ENCODE data around the gene ATP1B1.
A peak's percentile ranks its signal among the peaks of the same experiment; 100 is the strongest.

ATP1B1 gene

DNA sequence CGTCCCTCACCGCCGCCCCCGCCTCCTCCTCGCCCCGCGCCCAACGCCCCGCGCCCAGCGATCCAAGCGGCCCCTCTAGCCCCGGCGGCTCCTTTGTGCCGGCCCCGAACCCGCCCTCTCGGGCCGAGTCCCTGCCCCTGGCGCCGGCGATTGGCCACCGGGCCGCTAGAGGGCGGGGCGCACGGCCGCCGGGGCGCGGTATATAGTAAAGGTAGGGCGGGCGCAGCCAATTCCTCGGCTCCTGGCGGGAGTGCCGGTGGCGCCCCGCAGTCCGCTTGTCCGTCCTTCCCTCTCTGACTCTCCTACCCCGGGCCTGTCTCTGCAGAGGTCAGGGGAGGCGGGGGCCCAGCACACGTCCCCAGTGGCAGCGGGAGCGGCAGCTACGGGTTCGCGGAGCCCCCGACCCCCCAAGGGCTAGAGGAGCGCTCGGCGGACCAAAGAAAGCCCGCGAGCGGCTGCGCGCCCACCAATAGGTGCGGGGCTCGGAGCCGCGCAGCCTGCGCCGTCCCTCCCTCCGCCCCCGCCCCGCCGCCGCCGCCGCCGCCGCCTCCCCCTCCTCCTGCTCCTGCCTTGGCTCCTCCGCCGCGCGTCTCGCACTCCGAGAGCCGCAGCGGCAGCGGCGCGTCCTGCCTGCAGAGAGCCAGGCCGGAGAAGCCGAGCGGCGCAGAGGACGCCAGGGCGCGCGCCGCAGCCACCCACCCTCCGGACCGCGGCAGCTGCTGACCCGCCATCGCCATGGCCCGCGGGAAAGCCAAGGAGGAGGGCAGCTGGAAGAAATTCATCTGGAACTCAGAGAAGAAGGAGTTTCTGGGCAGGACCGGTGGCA lies at the start of gene ATP1B1:
Gene ATP1B1 (plus strand): TSS at position 596 of the 826 bp plus-strand sequence. CDS start 140 bp downstream, at position 736.
- DNase-seq (ENCODE audit: low read depth), result peak; percentile 74

DNA sequence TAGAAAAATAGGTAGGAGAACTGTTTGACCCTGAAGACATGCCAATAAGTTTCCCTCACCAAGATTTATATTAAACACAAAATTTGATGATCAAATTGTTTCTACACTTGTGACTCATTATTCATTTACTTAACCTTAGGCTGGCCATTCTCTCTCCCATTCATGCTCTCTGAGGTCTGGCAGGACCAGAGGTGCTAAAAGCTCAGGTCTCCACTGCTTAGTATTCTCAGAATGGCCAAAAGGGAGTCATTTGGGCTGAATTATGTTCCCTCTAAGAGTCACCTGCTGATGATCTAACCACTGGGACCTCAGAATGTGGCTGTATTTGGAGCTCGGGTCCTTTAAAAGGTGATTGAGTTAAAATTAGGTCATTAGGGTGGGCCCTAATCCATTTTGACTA lies 47.1 kb upstream of the ATP1B1 start:
- no peak for DNase-seq (ENCODE audit: low read depth)

DNA sequence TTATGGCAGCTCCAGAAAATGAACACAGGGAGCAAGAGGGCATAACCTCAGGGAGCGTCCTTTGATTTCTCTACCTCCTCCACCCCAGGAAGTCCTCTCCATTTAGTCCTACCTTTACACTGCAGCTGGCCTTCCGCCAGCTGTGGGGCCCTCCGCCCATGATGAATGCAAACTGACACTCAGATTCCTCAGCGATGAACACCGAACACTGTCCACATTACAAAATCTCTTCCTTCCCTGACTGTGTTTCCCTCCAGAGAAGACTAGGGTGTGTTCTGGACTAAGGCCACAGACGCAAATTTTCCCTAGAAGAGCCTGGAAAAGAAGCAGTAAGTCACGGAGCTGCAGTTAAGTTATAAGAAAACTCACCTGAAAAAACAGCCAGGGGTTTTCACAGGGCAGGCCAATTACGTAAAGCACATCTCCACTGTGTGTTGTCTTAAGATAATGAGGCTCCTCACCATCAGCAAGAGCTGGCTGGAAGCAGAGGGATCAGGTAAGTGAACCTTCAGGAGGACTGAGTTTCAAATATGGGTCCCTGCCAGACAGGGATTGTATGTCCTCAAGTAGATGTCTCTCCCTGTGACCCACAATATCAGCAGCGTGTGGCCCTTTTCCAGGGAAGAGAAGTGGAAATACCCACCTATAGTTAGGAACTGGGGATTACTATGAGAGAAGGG lies 46.3 kb upstream of the ATP1B1 start:
- DNase-seq (ENCODE audit: low read depth), result peak; percentile 33

DNA sequence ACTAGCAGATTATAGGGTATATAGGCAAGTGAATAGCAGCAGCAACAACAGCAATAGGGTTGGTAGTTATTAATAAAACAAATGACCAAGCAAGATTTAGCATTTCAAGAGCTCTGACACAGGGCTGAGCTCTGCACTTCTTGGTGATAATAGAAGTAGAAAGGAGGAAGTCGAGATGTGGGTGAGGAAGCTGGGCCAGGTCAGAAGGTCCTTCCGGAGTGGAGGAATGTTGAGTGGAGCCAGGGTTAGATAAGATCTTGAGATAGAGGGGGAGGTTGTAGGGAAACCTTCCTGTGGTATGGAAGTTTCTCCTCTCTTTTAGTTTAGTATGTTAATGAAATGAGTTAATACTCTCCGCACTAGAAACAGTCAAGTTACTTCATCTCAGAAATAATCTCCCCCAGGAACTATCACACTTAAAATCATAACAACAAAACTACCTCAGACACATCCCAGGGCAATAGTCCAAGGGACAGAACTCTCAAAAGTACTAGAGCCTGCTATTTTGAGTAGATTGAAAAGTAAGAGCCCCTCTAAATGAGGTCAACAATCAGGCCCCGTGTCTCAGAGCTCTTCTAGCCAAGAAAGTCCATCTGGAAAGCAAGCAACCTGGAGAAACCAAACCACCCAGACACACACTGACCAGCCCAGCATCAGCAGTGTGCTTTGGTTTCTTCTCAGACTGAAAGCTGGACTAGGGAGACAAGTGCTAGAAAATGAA lies 45.4 kb upstream of the ATP1B1 start:
- peak; percentile 58 for DNase-seq (ENCODE audit: low read depth)

DNA sequence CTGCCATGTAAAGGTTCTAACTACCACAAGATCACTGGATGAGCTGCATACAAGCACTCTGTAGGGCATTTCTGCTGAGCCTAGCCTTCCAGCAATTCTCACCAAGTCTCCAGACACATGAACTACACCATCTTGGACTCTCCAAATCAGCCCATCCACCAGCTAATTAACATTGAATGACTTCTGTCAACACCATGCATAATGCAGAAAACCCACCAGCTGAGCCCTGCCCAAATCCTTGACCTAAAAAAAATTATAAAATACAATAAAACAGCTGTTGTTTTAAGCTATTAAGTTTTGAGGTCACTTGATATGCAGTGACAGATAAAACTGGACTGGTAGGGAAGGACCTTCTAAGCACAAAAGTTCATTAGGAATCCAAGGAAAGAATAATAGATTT lies 44.3 kb upstream of the ATP1B1 start:
- no peak for DNase-seq (ENCODE audit: low read depth)

DNA sequence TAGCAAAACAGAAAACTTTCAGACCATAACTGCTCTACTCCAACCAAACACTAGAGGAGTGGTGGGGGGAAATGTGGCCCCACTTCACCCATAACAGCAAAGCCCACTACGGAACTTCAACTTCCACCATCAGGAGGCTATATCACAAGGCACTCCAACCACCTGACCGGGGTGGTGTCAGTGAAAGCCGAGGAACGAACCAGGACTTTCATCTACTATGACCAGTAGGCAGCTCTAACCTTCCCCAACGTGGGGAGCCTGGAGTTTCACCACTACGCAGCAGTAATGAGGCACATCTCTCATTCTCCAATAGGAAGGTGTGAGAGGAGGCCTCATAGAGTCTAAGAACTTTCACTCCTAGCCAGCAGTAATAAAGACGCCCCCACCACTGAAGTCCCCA lies 42.4 kb upstream of the ATP1B1 start:
- DNase-seq (ENCODE audit: low read depth), result no peak

DNA sequence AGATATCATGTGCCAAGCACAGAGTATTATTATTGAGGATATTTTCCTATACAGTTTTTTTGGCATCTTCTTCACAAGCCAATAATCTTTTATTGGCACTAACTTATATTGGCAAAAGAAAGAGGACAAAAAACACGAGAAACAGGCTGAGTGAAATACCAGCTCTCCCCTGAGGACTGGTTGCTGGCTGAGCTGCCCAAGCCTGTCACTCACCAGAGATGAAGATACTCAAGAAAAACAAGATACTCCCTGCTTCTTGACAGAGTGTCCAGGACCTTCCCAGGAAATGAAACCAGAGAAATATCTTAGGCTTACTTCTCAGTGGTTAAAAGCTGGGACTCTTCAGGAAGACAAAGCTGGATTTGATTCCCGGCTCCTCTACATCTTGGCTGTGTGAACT lies 35.9 kb upstream of the ATP1B1 start:
- no peak for DNase-seq (ENCODE audit: low read depth)

DNA sequence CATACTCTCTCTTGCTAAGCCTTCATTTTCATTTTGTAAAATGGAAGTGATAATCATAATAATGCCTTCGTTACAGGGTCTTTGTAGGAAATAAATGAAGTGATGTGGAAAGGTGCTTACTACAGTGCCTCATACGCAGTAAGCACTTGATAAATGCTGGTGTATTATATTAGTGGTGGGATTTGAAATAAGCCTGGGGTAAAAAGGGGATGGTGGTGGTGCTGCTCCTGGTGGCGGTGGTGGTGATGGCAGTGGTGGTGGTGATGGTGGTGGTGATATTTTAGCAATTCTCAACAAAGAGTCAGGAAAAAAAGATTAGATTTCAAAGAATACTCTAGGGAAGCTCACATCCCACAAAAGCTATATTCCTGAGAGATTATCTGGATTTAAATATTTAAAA lies 35.5 kb upstream of the ATP1B1 start:
- no peak for DNase-seq (ENCODE audit: low read depth)

DNA sequence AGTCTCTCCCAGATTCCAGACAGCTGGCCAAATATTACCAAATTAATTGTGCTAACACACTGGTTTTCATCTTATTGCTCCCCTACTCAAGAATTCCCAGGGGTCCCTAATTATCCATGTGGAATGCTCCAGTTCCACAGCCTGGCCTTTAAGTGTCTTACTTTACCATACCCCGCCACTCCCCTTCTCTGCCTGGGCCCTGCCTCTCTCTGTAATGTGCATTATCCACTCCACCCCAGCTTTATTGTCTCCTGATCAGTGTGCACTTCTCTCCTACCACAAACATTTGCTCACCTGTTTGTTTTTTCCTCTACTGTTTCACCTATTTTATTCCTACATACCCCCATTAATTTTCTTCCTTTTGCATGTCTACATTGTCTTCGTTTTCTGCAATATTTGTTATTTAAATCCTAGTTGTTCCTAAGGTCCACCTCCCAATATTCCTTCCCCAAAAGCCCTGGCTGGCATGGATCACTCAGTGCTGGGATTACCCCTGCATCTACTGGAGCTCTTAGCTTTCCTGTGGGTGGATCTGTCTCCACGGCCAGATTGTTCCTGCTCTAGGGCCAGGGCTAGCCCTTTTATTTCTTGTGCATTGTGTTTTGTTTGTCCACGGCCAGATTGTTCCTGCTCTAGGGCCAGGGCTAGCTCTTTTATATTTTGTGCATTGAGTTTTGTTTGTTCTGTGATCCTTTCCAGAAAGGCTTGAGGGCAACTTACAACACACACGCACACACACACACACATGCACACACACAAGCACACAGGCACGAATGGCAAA lies 33.4 kb upstream of the ATP1B1 start:
- no peak for DNase-seq (ENCODE audit: low read depth)

DNA sequence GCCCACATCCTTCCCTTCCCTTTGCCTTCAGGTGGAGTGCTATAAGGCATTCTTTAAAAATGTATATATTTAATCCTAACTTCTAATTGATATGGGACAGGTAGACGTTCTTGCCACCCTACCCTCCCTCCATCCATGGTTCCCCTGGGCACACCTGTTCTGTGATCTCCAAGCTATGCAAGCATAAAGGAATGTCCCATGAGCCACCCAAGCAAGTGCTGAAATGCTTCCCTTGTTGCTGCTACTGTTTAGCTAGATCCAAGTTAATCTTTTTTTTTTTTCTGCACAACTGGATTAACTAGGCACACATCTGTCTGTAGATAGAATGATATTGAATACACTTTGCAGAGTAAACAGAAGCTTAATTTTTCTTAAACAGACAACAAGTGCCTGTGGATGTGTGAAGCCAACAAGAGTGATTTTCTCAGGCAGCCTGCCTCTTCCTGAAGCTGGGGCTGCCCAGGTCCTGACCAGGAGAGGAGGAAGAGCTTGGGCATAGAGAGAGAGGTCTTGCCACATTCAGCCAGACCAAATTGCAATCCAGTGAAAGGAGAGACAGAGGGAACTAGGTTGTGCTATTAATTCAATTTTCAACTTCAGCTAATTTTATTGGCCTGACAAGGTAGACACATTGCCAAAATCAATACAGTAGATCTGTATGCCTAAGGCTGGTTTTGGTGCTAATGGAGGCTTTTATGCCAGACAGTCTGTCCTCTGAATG lies 28.2 kb upstream of the ATP1B1 start:
- DNase-seq (ENCODE audit: low read depth), result no peak

DNA sequence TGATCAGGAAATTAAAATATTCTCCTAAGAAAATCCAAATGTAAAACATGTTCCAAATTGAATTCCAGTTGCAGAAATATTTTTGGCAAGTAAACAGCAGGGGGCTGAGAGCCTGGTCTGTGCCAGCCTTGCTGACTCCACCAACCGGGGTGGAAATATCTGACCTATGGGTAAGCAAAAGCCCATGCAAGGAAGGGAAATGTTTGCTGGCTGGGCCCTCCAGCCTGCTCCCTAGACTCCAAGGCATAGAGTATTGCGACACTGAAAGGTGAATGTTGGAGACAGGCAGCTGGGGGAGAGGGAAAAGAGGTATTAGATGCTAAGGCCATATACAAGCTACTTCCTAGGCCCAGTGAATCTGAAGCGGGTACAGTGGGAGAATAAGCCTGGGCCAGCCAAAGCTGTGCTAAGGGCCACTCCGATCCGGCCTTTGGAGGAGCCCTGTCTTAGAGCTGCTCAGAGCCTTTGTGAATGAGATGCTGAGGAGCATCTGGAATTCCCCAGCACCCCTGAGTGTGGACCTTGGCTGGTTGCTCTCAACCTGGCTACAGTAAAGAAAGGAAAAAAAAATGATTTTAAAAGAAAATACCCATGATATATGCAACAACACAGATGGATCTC lies 24.9 kb upstream of the ATP1B1 start:
- DNase-seq (ENCODE audit: low read depth), result no peak

DNA sequence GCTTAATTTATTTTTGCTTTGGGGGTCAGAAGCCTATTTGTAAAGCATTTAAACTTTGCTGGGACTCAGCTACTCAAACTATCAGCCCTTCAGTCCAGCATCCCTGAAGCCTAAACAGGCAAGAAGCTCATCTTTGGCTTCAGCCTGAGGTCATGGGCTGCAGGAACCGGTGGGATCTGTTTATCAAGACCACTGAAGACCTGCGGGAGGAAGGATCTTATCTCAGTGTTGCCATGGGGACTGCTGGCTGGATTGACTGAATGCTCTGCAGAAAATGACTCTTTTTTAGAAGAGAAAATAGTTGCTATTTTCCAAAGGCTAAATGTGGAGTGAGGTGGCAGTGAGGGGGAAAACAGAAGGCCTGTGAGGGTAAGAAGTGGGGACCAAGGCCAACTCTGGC lies 20.6 kb upstream of the ATP1B1 start:
- DNase-seq (ENCODE audit: low read depth), result no peak

DNA sequence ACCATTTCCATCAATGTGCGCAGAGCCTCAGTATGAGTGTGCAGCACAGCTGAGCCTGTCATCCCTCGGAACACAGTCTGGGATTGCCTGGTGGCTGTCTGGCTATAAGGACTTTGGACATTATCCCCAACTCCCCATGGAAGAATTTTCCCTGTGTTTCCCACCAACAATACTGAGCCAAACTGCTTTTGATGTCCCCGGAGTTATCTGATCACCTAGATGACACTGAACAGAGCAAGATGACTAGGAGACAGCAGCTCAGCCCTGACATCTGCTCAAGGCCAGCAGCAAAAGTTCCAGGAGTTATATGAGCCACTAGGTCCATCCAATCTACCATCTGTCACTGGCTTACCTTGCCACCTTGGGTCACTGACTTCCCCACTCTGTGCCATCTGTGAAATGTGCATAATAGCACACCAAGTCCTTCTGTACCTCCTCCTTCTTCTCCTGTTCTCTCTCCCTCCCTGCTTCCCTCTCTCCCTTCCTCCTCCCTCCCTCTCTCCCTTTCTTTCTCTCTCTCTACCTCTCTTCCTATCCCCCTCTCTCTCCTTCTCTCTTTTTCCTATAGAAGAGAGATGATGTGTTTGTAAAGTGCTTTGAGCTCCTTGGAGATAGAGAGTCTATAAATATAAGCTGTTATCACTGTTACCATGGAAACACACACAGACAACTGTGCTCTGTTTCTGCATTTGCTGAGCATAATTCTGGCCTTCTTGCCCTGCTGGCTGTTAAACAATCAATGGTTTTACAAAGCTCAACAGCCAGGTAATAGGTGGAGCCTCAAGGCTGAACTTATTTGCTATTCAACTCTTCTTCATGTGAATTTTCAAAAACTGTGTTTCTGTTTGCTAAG lies 19.7 kb upstream of the ATP1B1 start:
- peak; percentile 70 for DNase-seq (ENCODE audit: low read depth)

DNA sequence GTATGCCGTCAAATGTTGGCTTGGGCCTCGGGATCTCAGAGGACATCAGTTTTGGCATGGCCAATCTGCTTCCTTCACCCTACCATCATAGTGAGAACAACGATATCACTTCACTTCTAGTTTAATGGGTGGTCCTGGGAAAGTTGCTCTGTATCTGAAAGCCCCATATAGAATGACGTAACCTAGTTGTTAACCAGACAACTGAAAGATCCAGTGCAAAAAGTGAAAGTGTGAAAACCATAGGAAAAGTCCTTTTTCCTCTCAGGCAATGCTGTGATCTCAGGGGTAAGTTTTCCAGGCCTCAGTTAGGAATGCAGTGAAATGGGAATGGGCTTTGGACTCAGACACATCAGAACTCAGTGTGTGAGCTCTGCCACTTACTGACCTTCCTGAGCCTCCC lies 18.6 kb upstream of the ATP1B1 start:
- DNase-seq (ENCODE audit: low read depth), result no peak

DNA sequence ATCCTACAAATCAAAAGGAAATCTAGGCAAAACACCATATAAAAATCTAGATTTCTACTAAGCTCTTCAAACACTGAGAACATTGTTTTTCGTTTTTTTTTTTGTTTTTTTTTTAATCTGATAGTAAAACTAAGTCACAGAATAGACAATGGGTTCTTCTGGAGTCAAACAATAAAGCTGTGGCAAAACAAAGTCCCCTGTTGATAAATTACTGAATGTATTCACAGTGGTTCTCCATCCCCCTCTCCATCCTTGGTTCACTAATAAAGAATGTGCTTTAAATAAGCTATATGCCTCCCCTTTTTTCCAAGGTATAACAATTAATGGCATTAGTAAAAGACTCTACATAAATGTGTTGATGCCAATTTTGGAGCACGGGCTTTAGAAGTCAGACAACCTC lies 16.7 kb upstream of the ATP1B1 start:
- no peak for DNase-seq (ENCODE audit: low read depth)

DNA sequence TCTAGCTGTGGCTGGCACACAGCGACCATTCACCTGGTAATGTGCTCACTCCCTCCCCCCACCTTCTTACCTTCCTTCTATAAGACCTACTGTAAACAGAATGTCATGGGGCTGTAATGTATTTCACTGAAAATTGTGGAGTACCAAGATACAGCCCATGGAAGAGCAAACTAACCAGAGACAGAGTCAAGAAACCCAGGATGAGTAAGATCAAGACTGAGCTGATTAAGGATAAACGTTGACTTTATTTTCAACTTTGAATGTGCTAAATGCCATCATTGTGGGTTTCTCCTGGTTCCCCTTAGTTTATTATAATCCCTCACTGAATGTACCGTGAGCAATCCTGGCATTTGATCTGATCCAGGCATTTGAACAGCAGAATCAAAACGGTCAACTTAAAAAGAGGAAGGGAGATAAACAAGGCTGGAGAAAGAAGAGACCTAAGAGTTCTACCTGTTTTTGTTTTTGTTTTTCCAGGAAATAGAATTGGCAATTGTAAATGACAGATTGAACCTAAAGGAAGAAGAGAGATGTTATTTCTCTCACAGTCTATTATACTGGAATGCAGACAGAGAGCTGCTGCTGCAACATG lies 16.1 kb upstream of the ATP1B1 start:
- DNase-seq (ENCODE audit: low read depth), result no peak

DNA sequence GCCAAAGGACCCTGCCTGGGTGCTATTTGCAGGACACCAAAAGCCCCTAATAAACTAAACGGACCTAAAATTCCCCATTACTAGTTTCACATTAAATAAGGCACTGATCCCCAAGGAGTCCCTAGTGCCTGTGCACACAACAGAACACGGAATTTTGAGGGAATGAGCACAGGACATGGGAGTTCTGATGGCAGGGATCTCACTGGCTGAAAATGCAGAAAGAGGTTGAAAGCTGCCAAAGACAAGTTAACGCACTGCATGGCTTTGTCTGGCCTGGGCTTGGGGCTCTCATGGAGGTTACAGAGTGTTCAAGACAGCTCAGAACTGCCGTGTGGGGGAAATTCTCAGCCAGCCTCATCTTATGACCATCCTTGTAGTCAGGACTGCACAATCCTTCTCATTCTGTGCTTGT lies 15.6 kb upstream of the ATP1B1 start:
- DNase-seq (ENCODE audit: low read depth), result no peak

DNA sequence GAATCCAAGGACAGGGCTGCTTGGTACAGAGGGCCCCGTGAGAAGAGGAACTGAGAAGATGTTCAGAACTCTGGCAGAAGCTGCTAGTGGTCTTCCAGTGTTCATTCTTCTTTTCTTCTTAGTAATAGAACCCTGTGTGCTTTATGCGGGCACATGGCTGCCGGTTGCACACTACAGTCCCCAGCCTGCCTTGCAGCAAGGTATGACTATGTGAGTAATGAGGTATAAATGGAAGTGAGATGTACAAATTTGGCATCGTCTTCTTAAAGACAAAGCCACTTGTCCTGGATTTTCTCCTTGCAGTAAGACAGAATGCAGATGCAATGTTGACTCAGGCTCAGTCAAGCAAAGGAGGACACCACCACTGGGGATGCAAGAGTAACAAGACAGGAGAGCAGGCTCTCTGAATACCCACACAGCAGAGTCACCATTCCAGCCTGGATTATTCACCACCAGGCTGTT lies 15.0 kb upstream of the ATP1B1 start:
- DNase-seq (ENCODE audit: low read depth), result peak; percentile 73

DNA sequence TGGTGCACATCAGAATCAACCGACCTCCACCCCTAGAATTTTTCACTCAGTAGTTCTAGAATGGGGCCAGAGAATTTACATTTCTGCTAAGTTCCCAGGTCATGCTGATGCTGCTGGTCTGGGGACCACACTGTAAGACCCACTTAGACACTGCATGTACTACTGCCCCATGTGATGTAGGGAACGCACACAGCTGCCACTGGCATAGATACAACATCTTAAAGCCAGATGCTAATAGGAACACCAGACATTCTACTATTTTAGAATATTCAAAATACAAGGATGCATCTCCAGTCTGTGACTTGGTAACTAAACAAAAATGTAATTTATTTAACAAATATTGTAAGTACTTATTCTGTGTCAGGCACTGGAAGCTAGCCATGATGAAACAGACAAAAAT lies 14.1 kb upstream of the ATP1B1 start:
- no peak for DNase-seq (ENCODE audit: low read depth)

Data from amniotic epithelial cell (primary cell).